BE2C (cell line): ENCODE measurements around the gene SPRN.

Source experiments
- DNase-seq: peaks from one replicate; pipeline ENCODE4 v3.0.0-alpha.2; 2020
- H3K27me3 ChIP-seq: fragments of 250-450 bp; sonication (Bioruptor Pico); 2 replicates; pipeline ENCODE4 v1.5.1; 2020; ENCODE audit warnings: mild to moderate bottlenecking
- H3K36me3 ChIP-seq: fragments of 250-450 bp; sonication (Bioruptor Pico); 2 replicates; pipeline ENCODE4 v1.5.1; 2020; ENCODE audit warnings: mild to moderate bottlenecking
- H3K4me1 ChIP-seq: fragments of 250-450 bp; sonication (Bioruptor Pico); 2 replicates; pipeline ENCODE4 v1.5.1; 2020
- H3K4me3 ChIP-seq: 2 replicates; pipeline ENCODE4 v1.5.1; 2011; ENCODE audit warnings: low read depth, low read length
- H3K9me3 ChIP-seq: fragments of 250-450 bp; sonication (Bioruptor Pico); 2 replicates; pipeline ENCODE4 v1.5.1; 2020
- TF ChIP-seq, protein P1 (sequence below): IDR thresholded peaks from 2 replicates; pipeline ENCODE4 v1.5.1; 2012; ENCODE audit warnings: mild to moderate bottlenecking, low read depth, low read length

SPRN gene

DNA sequence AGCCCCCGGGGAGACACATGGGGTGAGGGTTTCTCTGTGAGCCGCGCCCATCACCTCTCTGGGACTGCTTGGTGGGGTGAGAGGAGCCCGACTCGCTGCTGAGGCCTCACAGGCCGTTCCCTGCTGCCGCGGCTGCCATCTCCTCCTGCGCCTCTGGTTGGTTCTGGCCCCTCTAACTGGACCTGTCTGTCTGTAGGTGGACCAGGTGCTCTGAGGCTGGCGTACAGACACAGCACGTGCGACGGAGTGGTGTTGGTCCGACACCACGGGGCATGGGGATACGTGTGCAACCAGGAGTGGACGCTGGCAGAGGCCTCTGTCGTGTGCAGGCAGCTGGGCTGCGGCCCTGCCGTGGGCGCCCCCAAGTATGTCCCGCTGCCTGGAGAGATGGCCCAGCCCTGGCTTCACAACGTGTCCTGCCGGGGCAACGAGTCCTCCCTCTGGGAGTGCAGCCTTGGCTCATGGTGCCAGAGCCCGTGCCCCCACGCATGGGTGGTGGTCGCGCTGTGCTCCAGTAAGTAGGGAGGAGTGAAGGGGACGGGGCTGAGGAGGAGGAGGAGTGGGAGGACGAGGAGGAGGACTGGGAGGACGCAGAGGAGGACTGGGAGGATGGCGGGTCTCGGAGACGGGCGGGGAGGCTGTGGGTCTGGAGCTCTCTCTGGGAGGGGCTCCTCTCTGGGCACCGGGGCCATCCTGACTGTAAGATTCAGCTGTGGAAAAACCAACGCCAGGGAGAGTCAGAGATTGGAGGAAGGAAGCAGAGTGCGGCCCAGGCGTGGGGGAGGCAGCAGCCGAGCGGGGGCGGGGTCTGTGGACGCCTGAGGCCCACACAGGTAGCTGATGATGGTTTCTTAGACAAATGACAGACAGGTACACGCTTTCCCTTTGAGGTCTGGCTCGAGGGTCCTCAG lies 31.9 kb upstream of the SPRN start:
- H3K4me1 ChIP-seq, result no peaks in the 10 kb centered on the region
- TF ChIP-seq, protein P1, sequence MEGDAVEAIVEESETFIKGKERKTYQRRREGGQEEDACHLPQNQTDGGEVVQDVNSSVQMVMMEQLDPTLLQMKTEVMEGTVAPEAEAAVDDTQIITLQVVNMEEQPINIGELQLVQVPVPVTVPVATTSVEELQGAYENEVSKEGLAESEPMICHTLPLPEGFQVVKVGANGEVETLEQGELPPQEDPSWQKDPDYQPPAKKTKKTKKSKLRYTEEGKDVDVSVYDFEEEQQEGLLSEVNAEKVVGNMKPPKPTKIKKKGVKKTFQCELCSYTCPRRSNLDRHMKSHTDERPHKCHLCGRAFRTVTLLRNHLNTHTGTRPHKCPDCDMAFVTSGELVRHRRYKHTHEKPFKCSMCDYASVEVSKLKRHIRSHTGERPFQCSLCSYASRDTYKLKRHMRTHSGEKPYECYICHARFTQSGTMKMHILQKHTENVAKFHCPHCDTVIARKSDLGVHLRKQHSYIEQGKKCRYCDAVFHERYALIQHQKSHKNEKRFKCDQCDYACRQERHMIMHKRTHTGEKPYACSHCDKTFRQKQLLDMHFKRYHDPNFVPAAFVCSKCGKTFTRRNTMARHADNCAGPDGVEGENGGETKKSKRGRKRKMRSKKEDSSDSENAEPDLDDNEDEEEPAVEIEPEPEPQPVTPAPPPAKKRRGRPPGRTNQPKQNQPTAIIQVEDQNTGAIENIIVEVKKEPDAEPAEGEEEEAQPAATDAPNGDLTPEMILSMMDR, result no peak
- no peak overlapping the region for H3K4me3 ChIP-seq
- H3K9me3 ChIP-seq, result no peaks in the 10 kb centered on the region
- no peaks in the 10 kb centered on the region for H3K27me3 ChIP-seq
- H3K36me3 ChIP-seq, result no peaks in the 10 kb centered on the region
- DNase-seq, result no peak

DNA sequence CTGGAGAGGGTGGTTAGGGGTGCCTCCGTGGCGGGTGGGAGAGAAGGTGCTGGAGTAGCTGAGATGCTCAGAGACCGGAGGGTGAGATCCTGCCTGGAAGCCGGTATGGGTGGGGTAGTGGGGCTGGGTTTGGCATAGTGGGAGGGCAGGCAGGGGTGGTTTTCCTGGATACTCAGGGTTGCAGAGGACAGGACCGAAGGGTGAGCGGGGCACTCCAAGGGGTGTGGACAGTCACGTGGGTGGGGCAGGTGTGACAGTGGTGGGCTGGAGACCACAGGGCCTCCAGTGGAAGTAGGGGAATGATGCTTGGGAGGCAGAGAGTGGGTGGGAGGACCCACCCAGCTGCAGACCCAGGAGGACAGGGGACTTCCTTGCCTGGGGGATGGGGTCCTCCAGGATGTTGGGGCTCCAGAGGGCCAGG lies 31.2 kb upstream of the SPRN start:
- Histone ChIP-seq H3K4me1 (no peaks in the 10 kb centered on the region), H3K9me3 (no peaks in the 10 kb centered on the region), H3K36me3 (no peaks in the 10 kb centered on the region), H3K27me3 (no peaks in the 10 kb centered on the region), H3K4me3 (no peak overlapping the region)
- TF ChIP-seq, protein P1, result no peak
- DNase-seq, result no peak

DNA sequence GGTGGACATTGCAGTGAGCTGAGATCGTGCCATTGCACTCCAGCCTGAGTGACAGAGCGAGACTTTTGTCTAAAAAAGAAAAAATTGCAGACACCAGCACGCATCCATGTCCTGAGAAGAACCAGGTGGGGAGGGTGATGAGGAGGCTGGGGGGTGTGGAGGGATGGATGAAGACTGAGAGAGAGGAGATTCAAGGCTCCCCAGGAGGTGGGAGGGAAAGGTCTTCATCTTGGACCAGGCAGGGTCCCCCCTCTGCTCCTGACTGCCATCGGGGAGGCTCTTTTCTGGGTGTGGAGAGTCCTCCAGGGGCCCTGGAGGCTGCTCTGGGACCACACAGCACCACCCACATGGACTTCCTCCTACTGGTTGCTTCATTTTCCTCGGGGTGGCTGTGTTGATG lies 30.8 kb upstream of the SPRN start:
- H3K4me3 ChIP-seq, result no peak overlapping the region
- no peaks in the 10 kb centered on the region for H3K36me3 ChIP-seq
- H3K4me1 ChIP-seq, result no peaks in the 10 kb centered on the region
- DNase-seq, result no peak
- TF ChIP-seq, protein P1, result no peak
- no peaks in the 10 kb centered on the region for H3K27me3 ChIP-seq
- no peaks in the 10 kb centered on the region for H3K9me3 ChIP-seq

DNA sequence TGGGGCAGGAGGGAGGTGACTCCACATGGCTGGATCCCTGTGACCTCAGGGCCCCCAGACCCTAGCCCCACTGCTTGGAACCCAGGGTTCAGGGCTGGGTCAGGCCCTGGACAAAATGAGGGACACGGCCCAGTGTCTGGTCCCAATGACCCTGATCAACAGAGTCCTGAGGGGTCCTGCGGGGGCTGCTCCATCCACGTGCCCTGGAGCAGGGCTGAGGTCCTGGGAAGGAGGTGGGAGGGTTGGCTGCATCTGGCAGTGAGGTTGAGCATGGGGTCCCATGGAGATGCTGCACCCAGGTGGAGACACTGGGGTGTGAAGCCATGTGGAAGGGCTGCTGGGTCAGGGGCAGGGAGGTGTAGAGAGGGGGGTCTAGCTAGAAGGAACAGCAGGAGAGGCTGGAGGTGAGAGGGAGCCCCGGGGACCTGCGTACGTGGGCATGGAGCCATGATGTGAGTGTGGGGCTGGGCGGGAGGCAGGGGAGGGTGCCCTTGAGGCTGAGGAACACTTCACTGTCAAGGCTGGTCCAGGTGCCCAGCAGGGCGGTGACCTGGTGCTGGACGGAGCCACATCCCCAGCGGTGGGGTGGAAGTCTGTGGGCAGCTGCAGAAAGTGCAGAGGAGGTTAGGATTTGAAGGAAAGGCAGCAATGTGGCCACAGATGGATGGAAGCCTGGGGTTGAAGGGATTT lies 29.9 kb upstream of the SPRN start:
- TF ChIP-seq, protein P1, result no peak
- H3K4me3 ChIP-seq, result no peak overlapping the region
- no peaks in the 10 kb centered on the region for H3K36me3 ChIP-seq
- H3K9me3 ChIP-seq, result no peaks in the 10 kb centered on the region
- no peaks in the 10 kb centered on the region for H3K27me3 ChIP-seq
- no peak for DNase-seq
- no peaks in the 10 kb centered on the region for H3K4me1 ChIP-seq

DNA sequence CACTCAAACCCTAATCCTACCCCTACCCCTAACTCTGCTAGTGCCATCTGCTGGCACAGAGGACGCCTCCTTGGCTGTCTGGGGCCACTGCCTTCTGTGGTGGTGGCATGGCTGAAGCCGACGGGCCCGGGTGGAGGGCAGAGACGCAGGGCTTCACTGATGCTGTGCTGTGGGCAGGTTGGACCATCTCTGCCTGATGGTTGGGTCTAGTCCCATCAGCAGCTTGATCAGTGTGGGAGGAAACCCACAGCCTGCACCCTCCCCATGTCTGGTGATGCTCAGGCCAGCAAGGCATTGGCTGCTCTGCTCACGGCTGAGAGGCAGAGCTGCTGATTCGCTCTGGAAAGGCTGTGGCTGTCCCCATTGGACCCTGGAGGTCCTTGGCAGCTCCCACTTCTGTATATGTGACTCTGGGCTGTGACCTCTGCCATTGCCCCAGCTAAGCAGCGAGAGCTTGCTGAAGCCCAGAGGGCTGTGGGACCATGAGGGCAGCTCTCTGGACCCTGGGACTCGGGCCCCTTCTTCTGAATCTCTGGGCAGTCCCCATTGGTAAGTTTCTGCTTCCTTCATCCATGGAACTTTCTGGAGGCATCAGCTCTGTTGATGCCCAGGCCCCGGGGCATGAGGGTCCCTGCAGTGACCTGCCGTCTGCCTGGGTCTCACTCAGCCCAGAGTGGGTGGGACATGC lies 29.2 kb upstream of the SPRN start, which contains the start of gene SCART1:
TSS of gene SCART1 (plus strand) at position 430 of the 688 bp plus-strand sequence. CDS start at position 483, 53 bp downstream.
- H3K4me1 ChIP-seq, result no peaks in the 10 kb centered on the region
- no peaks in the 10 kb centered on the region for H3K27me3 ChIP-seq
- H3K36me3 ChIP-seq, result no peaks in the 10 kb centered on the region
- H3K4me3 ChIP-seq, result no peak within 1 kb of the TSS
- no peak for DNase-seq
- H3K9me3 ChIP-seq, result no peaks in the 10 kb centered on the region
- TF ChIP-seq, protein P1, result no peak
